ENCODE results near the gene PNMT. TPM values are rescaled to one million over a fixed set of nuclear protein-coding genes. Genes with fewer than 3 reads are reported as not detected.

Gene PNMT
- total and polyA plus RNA-seq, 2 donors (not counting 1 experiment from before 2014, with no cell fraction given) = 0.13 to 0.76 TPM

GRCh38 chr17:39663688-39664580, 4.3 kb upstream of the PNMT start:
- H3K36me3 ChIP-seq (replicated peaks in 1 of 2; ENCODE audit: control extremely low read depth in 1 of 2, control insufficient read depth in 1 of 2, extremely low read depth in 1 of 2, insufficient read depth in 2 of 2, low read length in 1 of 2) = peaks cover 0 to 30% of the 10 kb centered on the region in 2 experiments
- H3K79me2 ChIP-seq (ENCODE audit: control insufficient read depth, insufficient read depth, low read length) = peaks cover 7% of the 10 kb centered on the region
- H3K4me2 ChIP-seq (replicated peaks; ENCODE audit: low read depth, low read length, poor library complexity, severe bottlenecking) = no peak overlapping the region
- intact Hi-C loops (cut with micrococcal nuclease) = no loop called here
- no peak for TF ChIP-seq EZH2 (IDR thresholded peaks at IDR 0.05; ENCODE audit: borderline replicate concordance, insufficient read depth, low read depth, low read length, poor library complexity, severe bottlenecking)
- no peak for TF ChIP-seq CTCF (IDR thresholded peaks at IDR 0.05)
- CTCF ChIA-PET = interaction anchor here (1.1 kb wide), 1 partner anchor 9 kb away, joined by 3 read pairs; no protein-coding TSS in a partner anchor
- DNase-seq = no peak
- no peak overlapping the region for H3K27ac ChIP-seq (ENCODE audit: low read length in 2 of 2)
- Mint-ChIP-seq H3K4me3 (no peak overlapping the region), H3K4me1 (peaks cover 41% of the 10 kb centered on the region), H3K27ac (no peak overlapping the region), H3K9me3 (ENCODE audit: insufficient read depth) (no peaks in the 10 kb centered on the region), H3K27me3 (peaks cover 13% of the 10 kb centered on the region)
- POLR2A ChIA-PET = interaction anchor here (0.6 kb wide), 2 partner anchors 67 to 276 kb away, joined by 4 to 7 read pairs; no protein-coding TSS in a partner anchor
- no peaks in the 10 kb centered on the region for H4K20me1 ChIP-seq (ENCODE audit: control insufficient read depth, insufficient read depth, low read length, poor library complexity, severe bottlenecking)
- H3K4me1 ChIP-seq (ENCODE audit: control insufficient read depth in 2 of 2, insufficient read depth in 2 of 2, low read length in 2 of 2) = peaks cover 44 to 57% of the 10 kb centered on the region in 2 donors
- H3K27me3 ChIP-seq (replicated peaks in 1 of 4; ENCODE audit: control extremely low read depth in 1 of 4, control insufficient read depth in 3 of 4, insufficient read depth in 4 of 4, low read length in 3 of 4) = peaks cover 0 to 18% (median 7%) of the 10 kb centered on the region in 4 experiments
- no peaks in the 10 kb centered on the region for H3K9me3 ChIP-seq (ENCODE audit: control extremely low read depth in 1 of 3, control insufficient read depth in 2 of 3, insufficient read depth in 1 of 3, low read length in 2 of 3)
- no peak overlapping the region for H2AFZ ChIP-seq (ENCODE audit: insufficient read depth, low read depth, low read length, poor library complexity, severe bottlenecking)
- 78% methylated on average over 12 of the region's 17 CpGs for WGBS (ENCODE audit: insufficient coverage)
- H3K9ac ChIP-seq (ENCODE audit: low read length) = no peak overlapping the region
- H3K4me3 ChIP-seq (ENCODE audit: control extremely low read depth in 1 of 5, extremely low read depth in 1 of 5, insufficient read depth in 1 of 5, low read depth in 2 of 5, low read length in 4 of 5) = no peak overlapping the region
- no peak for ATAC-seq (ENCODE audit: low read depth)
